H9 (cell line): ENCODE results near the gene PRX. TPM values are rescaled to one million over a fixed set of nuclear protein-coding genes. Genes with fewer than 3 reads are reported as not detected.

Experiments used
- DNase-seq: peaks from one replicate; pipeline ENCODE4 v3.0.0-alpha.2; 2017
- H2AFZ ChIP-seq: one replicate; pipeline ENCODE4 v1.6.1; 2013; ENCODE audit warnings: mild to moderate bottlenecking, low read length, control low read depth, moderate library complexity
- H2AK5ac ChIP-seq: 2 replicates; pipeline ENCODE4 v1.6.1; 2013; ENCODE audit warnings: low read length, control low read depth, mixed read lengths; ENCODE audit not compliant: insufficient read length
- H2BK120ac ChIP-seq: one replicate; pipeline ENCODE4 v1.6.1; 2013; ENCODE audit warnings: low read depth, mild to moderate bottlenecking, low read length, control low read depth, inconsistent platforms; ENCODE audit not compliant: poor library complexity, severe bottlenecking
- H2BK12ac ChIP-seq: 2 replicates; pipeline ENCODE4 v1.6.1; 2013; ENCODE audit warnings: low read length, control low read depth, mixed read lengths, low read depth; ENCODE audit not compliant: insufficient read length
- H2BK15ac ChIP-seq: 2 replicates; pipeline ENCODE4 v1.6.1; 2013; ENCODE audit warnings: low read depth, low read length, control low read depth
- H2BK20ac ChIP-seq: one replicate; pipeline ENCODE4 v1.6.1; 2013; ENCODE audit warnings: low read depth, mild to moderate bottlenecking, low read length, control low read depth, inconsistent platforms; ENCODE audit not compliant: poor library complexity, severe bottlenecking
- H2BK5ac ChIP-seq: 2 replicates; pipeline ENCODE4 v1.6.1; 2013; ENCODE audit warnings: low read length, control low read depth, mixed read lengths; ENCODE audit not compliant: insufficient read length
- H3K14ac ChIP-seq: 2 replicates; pipeline ENCODE4 v1.6.1; 2013; ENCODE audit warnings: low read length, control low read depth; ENCODE audit not compliant: insufficient read depth
- H3K18ac ChIP-seq: 2 replicates; pipeline ENCODE4 v1.6.1; 2013; ENCODE audit warnings: low read depth, mild to moderate bottlenecking, mixed read lengths, low read length, control low read depth; ENCODE audit not compliant: insufficient read length
- H3K23ac ChIP-seq: 2 replicates; pipeline ENCODE4 v1.6.1; 2013; ENCODE audit warnings: low read length, control low read depth, mixed read lengths, low read depth; ENCODE audit not compliant: insufficient read length
- H3K23me2 ChIP-seq: 2 replicates; pipeline ENCODE4 v1.6.1; 2013; ENCODE audit warnings: low read depth, mild to moderate bottlenecking, mixed read lengths, low read length, control low read depth; ENCODE audit not compliant: insufficient read length, poor library complexity, severe bottlenecking
- H3K27ac ChIP-seq: 2 replicates; pipeline ENCODE4 v1.5.1; 2013; ENCODE audit warnings: low read length, control low read depth, mixed read lengths, low read depth; ENCODE audit not compliant: insufficient read length
- H3K27me3 ChIP-seq: 2 replicates; pipeline ENCODE4 v1.6.1; 2013; ENCODE audit warnings: low read length, control low read depth, inconsistent platforms; ENCODE audit not compliant: insufficient read depth
- H3K4ac ChIP-seq: 2 replicates; pipeline ENCODE4 v1.6.1; 2013; ENCODE audit warnings: low read depth, mild to moderate bottlenecking, control low read depth, inconsistent platforms, low read length, moderate library complexity
- H3K4me1 ChIP-seq: 2 replicates; pipeline ENCODE4 v1.6.1; 2013; ENCODE audit warnings: low read length, control low read depth, inconsistent platforms; ENCODE audit not compliant: insufficient read depth
- H3K4me2 ChIP-seq: 2 replicates; pipeline ENCODE4 v1.6.1; 2013; ENCODE audit warnings: low read length, control low read depth, mixed read lengths; ENCODE audit not compliant: insufficient read length, insufficient read depth
- H3K56ac ChIP-seq: 2 replicates; pipeline ENCODE4 v1.6.1; 2013; ENCODE audit warnings: low read depth, mild to moderate bottlenecking, mixed read lengths, low read length, control low read depth; ENCODE audit not compliant: insufficient read length
- H3K79me1 ChIP-seq: 2 replicates; pipeline ENCODE4 v1.6.1; 2013; ENCODE audit warnings: low read depth, mild to moderate bottlenecking, moderate library complexity, low read length, control low read depth, inconsistent platforms; ENCODE audit not compliant: insufficient read depth, poor library complexity, severe bottlenecking
- H3K79me2 ChIP-seq: 2 replicates; pipeline ENCODE4 v1.6.1; 2013; ENCODE audit warnings: low read length, control low read depth, inconsistent platforms; ENCODE audit not compliant: insufficient read depth
- H3K9ac ChIP-seq: 2 replicates; pipeline ENCODE4 v1.6.1; 2013; ENCODE audit warnings: low read length, control low read depth, mixed read lengths; ENCODE audit not compliant: insufficient read length; ENCODE audit errors: extremely low read depth
- H3K9me3 ChIP-seq: one replicate; pipeline ENCODE4 v1.6.1; 2013; ENCODE audit warnings: low read depth, low read length, inconsistent platforms; ENCODE audit not compliant: control insufficient read depth
- H3T11ph ChIP-seq: one replicate; pipeline ENCODE4 v1.6.1; 2013; ENCODE audit warnings: mild to moderate bottlenecking, low read length, control low read depth, inconsistent platforms
- H4K20me1 ChIP-seq: one replicate; pipeline ENCODE4 v1.6.1; 2013; ENCODE audit not compliant: control insufficient read depth, insufficient read length, insufficient read depth
- H4K5ac ChIP-seq: 2 replicates; pipeline ENCODE4 v1.6.1; 2013; ENCODE audit warnings: low read depth, mild to moderate bottlenecking, mixed read lengths, low read length, control low read depth; ENCODE audit not compliant: insufficient read length
- H4K8ac ChIP-seq: replicated peaks from 2 replicates; pipeline ENCODE4 v1.6.1; 2013; ENCODE audit warnings: low read length, control low read depth, mixed read lengths, low read depth; ENCODE audit not compliant: insufficient read length
- H4K91ac ChIP-seq: 2 replicates; pipeline ENCODE4 v1.6.1; 2013; ENCODE audit warnings: low read depth, mild to moderate bottlenecking, moderate library complexity, mixed read lengths, low read length, control low read depth; ENCODE audit not compliant: insufficient read length
- H3K27ac Mint-ChIP-seq, 3 experiments: 2 replicates in 2 of 3; 3 replicates in 1 of 3; pipeline ENCODE4 v1.8.0; 2020 to 2021; ENCODE audit warnings: mixed read lengths in 3 of 3, mild to moderate bottlenecking in 1 of 3, moderate library complexity in 1 of 3
- H3K27me3 Mint-ChIP-seq: 2 replicates; pipeline ENCODE4 v1.8.0; 2021; ENCODE audit warnings: low read depth, mild to moderate bottlenecking, moderate library complexity, mixed read lengths
- H3K36me3 Mint-ChIP-seq, 3 experiments: 2 replicates in 2 of 3; 3 replicates in 1 of 3; pipeline ENCODE4 v1.8.0; 2020 to 2021; ENCODE audit warnings: low read depth in 3 of 3, mixed read lengths in 3 of 3; ENCODE audit not compliant: insufficient read depth in 1 of 3
- H3K4me1 Mint-ChIP-seq, 2 experiments: 2 replicates each; pipeline ENCODE4 v1.8.0; 2020; ENCODE audit warnings: mixed read lengths in 2 of 2
- H3K4me3 Mint-ChIP-seq, 2 experiments: 2 replicates in 1 of 2; 3 replicates in 1 of 2; pipeline ENCODE4 v1.8.0; 2020 to 2021; ENCODE audit warnings: mild to moderate bottlenecking in 2 of 2, mixed read lengths in 2 of 2, moderate library complexity in 1 of 2
- H3K9me3 Mint-ChIP-seq, 2 experiments: 2 replicates in 1 of 2; 3 replicates in 1 of 2; pipeline ENCODE4 v1.8.0; 2020; ENCODE audit warnings: mild to moderate bottlenecking in 2 of 2, mixed read lengths in 2 of 2, moderate library complexity in 1 of 2
- CTCF ChIP-seq: fragments of 200-600 bp; sonication (generic); conservative IDR thresholded peaks from 3 replicates; pipeline ENCODE4 v1.8.0; 2021; ENCODE audit warnings: antibody characterized with exemption, mild to moderate bottlenecking
- WGBS: extraction: QIAGEN DNeasy Blood & Tissue Kit; methylation state at CpG from one replicate; pipeline ENCODE4 v1.1.7; 2013; ENCODE audit warnings: missing lambda C conversion rate, low lambda C conversion rate, mixed read lengths; ENCODE audit not compliant: insufficient read length; ENCODE audit errors: extremely low coverage; 5-methylcytosine and 5-hydroxymethylcytosine counted together
- total RNA-seq: library from RNA; stranded (reverse); gene quantifications from 2 replicates; pipeline ENCODE4 v1.2.1, GENCODE V29; 2021

The PRX gene
- total RNA-seq, 1 experiment from 2014 or later, result 4.0 TPM

- no peak overlapping the region for H2AFZ ChIP-seq
- Mint-ChIP-seq H3K36me3 (no peaks in the 10 kb centered on the region; a peak in 1 of 7 replicates), H3K4me3 (no peak overlapping the region), H3K27me3 (peaks cover 19% of the 10 kb centered on the region), H3K9me3 (no peaks in the 10 kb centered on the region), H3K4me1 (peaks cover 11 to 18% of the 10 kb centered on the region in 2 experiments), H3K27ac (no peak overlapping the region)
- no peak for DNase-seq
- no peak overlapping the region for H4K91ac ChIP-seq
- H3T11ph ChIP-seq, result no peak overlapping the region
- H3K9me3 ChIP-seq, result no peaks in the 10 kb centered on the region
- H3K4me1 ChIP-seq, result no peaks in the 10 kb centered on the region
- H3K14ac ChIP-seq, result no peak overlapping the region
- H3K79me1 ChIP-seq, result no peaks in the 10 kb centered on the region
- no peak overlapping the region for H3K4ac ChIP-seq
- no peak overlapping the region for H3K9ac ChIP-seq
- no peak overlapping the region for H3K27ac ChIP-seq
- H3K27me3 ChIP-seq, result no peaks in the 10 kb centered on the region; the same call in 1 of the 2 replicates
- no peak overlapping the region for H3K4me2 ChIP-seq
- H2BK15ac ChIP-seq, result no peak overlapping the region
- no peaks in the 10 kb centered on the region for H3K79me2 ChIP-seq
- no peak overlapping the region for H2BK5ac ChIP-seq
- H4K5ac ChIP-seq, result no peak overlapping the region
- no peaks in the 10 kb centered on the region for H4K20me1 ChIP-seq
- no peak overlapping the region for H3K56ac ChIP-seq
- H3K18ac ChIP-seq, result no peak overlapping the region
- no peak for TF ChIP-seq CTCF
- H2BK20ac ChIP-seq, result no peak overlapping the region
- no peak overlapping the region for H2AK5ac ChIP-seq
- WGBS, result no CpG with 5 or more reads among the region's 14 CpGs
- no peak overlapping the region for H4K8ac ChIP-seq
- H2BK12ac ChIP-seq, result no peak overlapping the region
- H3K23me2 ChIP-seq, result peaks cover 7% of the 10 kb centered on the region
- H2BK120ac ChIP-seq, result no peak overlapping the region
- H3K23ac ChIP-seq, result no peak overlapping the region
Measured at GRCh38 chr19:40395956-40396355, 17.2 kb downstream of the PRX start.
